ENCODE data around the gene B4GALNT2.

B4GALNT2 gene

GRCh38 chr17:49225554-49226236 lies 93.1 kb downstream of the B4GALNT2 start:
- no peak overlapping the region for H3K4me3 ChIP-seq (ENCODE audit: low read depth, low read length)
- TF ChIP-seq CTCF (IDR thresholded peaks at IDR 0.05; ENCODE audit: borderline replicate concordance, insufficient read depth, low read depth, low read length): no peak

Data from GM12875 (cell line).